Fibroblast of skin of left quadriceps (primary cell): ENCODE results near the gene BET1.

Source experiments
- DNase-seq, 2 experiments: peaks; one replicate each; pipeline ENCODE4 v3.0.0-alpha.2; 2013; ENCODE audit warnings: low read depth in 2 of 2

Gene BET1

DNA sequence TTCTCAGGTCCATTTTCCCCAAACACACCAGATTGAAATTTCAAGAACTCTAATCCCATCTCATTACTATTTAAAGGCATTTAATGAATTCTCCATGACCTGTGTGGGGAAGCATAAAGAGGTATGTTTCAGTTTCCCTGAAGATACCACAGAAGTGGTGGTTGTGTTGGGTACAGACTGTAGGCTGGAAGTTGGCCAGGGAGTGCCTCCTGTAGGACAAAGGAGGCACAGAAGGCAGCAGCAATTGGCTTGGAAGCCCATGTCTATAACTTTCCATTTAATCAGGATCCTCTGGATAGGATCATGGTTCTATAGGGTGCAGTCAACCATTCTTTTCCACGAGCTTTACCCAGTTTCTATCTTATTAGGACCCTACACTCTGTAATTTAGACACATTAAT lies 8.6 kb upstream of the BET1 start:
- DNase-seq, result no peak

DNA sequence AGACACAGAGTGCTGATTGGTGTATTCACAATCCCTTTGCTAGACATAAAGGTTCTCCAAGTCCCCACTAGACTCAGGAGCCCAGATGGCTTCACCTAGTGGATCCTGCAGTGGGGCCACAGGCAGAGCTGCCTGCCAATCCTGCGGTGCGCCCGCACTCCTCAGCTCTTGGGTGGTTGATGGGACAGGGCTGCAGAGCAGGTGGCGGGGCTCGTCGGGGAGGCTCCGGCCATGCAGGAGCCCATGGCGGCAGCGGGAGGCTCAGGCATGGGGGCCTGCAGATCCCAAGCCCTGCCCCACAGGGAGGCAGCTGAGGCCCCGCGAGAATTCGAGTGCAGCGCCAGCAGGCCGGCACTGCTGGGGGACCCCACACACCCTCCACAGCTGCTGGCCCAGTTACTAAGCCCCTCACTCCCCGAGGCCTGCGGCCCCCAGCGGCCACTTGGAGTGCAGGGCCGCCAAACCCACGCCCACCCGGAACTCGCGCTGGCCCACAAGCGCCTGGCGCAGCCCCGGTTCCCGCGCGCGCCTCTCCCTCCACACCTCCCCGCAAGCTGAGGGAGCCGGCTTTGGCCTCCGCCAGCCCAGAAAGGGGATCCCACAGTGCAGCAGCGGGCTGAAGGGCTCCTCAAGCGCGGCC lies 7.7 kb upstream of the BET1 start:
- no peak for DNase-seq

DNA sequence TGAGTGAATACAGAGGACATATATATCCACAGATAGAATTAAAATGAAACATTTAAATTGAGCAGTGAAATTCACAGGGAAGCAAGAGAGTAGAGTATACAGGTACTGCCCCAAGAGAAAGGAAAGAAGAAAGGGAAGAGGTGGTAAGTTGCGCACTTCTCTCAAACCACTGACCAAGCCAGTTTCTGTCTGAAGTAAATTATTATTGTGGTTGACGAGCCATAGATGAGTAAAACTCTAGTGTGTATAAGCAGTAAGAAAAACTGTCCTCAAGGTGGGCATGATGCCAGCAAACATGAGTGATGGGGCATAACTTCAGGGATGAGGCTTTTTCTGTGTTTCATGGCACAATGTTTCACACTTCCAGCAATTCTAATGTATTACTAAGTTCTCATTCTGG lies 4.4 kb upstream of the BET1 start:
- DNase-seq, result no peak

GRCh38 chr7:94005753-94006152 lies 1.6 kb upstream of the BET1 start:
- DNase-seq, result no peak

DNA sequence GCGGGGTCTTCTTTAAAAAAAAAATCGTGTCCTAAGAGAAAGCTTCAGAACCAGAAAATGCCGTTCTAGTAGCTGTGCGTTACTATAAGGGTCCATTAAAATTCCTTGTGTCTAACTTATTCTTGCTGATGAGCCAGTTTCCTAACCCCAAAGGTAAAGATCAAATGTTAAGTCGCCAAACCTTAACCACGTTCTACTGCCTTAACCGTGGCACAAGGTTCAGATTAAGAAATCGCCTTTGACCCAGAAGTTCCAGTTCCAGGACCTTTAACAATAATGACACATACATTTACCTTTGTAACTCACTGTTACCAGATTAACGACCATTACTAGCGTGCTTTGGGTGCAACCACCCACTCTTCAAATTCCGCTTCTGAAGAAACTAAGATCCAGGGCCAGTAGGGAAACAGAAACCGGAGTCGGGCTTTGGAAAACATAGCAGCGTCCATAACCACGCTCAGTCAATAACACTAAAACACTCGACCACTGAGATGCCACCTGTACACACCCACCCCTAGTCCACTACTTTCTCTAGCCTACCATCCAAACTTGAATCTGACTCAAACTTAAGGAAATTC lies 620 bp downstream of the BET1 start:
- DNase-seq, result no peak

- no peak for DNase-seq
These were observed 2.8 kb downstream of the BET1 start for GRCh38 chr7:94001396-94001795.

DNA sequence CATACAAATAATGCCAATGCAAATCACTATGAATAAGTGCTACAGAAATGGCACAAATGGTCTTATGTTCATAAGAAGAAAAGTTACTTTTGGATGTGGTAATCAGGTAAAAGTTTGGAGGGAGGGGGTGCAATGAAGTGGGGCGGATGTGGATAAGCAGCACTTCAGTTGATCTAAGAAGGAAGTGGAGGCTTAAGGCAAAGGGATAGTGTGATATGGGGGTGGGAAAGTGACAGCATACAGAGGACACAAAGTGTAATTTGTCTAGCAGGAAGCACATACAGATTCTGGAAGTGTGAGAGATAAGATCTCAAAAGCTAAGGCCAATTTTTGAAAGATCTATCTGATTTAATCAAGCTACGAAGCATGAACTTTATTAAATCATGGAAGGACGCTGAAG lies 6.3 kb downstream of the BET1 start:
- no peak for DNase-seq

GRCh38 chr7:93992421-93993110 lies 11.6 kb downstream of the BET1 start:
- DNase-seq, result no peak

DNA sequence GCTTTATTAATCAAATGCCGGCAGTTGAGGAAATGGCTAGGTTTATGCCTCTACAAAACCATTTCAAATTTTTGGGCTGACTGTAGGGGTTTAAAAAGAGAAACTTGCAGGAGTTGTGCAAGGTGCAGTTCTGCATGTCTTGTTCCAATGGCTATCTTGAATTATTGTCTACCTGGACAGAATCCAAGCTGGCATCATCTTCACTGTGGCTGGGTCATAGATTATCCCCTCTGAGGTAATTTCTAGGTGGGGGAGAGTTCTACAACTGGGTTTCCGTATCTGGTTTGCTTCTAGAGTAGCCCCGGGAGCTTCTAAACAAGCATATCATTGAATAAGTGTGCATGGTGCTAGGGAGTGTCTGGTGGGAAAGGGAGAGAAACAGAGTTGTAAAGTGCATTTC lies 16.9 kb downstream of the BET1 start:
- no peak for DNase-seq

DNA sequence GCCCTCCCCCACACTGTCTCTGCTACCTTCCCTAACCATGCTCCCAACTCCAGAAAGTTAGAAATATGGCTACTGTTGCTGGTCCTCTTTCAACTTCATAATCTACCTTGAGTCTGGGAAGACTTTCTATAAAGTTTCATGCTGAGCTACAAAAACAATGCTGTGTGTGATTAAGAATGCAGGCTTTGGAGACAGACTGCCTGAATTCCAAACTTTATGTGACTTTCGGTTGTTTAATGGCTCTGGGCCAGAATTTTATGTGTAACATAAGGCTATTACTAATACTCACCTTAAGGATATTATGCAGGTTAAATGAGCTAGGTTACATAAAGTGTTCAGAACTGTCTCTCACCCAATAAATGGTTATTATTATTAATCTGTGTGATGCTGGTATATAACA lies 19.1 kb downstream of the BET1 start:
- no peak for DNase-seq

DNA sequence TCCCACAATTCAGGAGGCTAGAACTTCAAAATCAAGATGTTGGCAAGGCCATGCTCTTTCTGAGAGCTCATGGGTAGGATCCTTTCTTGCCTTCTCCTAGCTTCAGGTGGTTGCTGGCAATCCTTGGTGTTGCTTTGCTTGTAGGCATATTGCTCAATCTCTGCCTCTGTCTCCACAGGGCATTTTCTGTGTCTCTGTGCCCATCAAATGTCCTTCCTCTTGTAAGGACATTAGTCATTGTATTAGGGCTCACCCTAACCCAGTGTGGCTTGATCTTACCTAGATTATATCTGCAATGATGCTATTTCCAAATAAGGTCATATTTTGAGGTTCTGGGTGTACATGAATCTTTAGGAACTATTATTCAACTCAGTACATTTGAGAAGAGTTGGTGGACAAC lies 20.1 kb downstream of the BET1 start:
- DNase-seq, result no peak

GRCh38 chr7:93981480-93981874 lies 22.7 kb downstream of the BET1 start:
- no peak for DNase-seq

DNA sequence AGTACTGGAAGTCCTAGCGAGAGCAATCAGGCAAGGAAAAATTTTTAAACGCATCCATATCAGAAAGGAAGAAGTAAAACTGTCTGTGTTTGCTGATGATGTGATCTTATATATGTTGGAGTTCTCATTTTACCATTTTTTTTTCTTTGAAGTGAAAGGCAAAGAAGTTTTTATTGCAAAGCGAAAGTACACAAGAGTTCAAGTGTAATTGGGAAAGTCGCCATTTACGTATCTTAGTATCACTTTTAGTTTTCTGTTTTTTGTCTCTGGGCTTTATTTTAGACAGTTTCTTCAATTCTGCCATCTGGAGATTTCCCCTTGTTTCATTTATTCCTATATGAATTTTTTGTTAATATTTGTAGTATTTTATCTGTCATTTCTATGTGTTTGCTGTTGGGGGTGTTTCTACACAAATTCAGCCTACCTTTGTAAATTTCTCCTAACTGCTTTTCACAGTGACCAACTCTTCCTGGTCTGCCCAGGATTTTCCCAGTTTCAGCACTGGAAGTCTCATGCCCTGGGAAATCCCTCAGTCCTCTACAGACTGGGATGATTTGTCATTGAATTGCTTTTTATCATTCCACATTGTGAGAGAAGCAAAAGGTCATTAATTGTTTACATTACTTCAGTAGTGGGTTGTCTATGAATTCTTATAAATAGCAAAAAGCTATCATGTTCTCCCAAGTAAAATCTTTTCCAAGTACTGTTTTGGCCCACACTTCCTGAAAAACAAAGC lies 23.2 kb downstream of the BET1 start:
- no peak for DNase-seq

- no peak for DNase-seq
These were observed 26.8 kb downstream of the BET1 start for GRCh38 chr7:93977211-93977950.

DNA sequence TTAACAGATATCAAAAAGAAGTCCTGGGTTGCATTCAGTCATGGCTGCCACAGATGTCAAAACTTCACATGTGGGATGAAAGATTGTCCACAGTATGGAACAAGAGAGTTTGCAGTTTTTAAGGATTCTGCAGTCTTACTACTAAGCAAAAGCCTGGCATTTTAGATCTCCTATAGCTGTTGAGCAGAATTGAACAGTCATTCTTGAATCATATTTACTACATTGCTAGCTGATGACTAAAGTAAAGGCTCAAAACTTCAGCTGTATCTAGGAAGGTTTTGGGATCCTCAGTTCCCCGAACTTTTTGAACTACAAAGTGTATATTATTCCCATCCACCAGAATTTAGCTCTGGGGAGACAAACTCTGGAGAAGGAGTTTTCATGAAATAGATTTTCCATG lies 31.0 kb downstream of the BET1 start:
- DNase-seq, result no peak

DNA sequence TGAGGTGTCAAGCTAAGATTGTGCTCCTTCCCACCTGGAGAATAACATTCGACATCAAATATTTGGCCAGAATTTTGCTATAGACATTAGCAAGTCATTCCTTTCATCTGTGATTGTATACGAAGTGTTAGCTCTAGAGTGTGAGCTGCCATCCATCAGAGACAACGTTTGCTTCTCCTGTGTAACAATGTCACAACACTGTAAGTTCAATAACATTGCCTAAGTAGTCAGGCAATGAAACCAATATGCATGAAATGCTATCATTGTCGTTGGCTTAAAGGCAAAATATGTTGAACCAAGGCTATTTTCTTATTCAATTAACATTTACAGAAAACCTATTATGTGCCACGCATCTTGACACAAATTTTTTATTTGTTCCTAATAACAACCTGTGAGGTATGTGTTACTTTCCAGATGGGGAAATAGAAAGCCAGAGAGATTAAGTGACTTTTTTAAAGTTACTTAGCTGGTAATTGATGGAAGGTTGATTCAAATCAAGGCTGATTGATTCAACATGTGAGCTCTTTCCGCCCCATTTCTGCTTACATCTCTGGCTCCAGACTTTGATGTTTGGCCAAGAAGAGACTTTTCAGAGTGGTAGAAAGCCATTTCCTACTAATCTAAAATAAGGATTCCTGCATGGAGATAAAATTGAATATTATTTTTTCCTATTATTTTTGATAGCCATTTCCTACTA lies 32.0 kb downstream of the BET1 start:
- DNase-seq, result no peak

- no peak for DNase-seq
These were observed 35.1 kb downstream of the BET1 start for GRCh38 chr7:93968911-93969620.

- no peak for DNase-seq
These were observed 39.3 kb downstream of the BET1 start for GRCh38 chr7:93964813-93965212.

- no peak for DNase-seq
These were observed 39.9 kb downstream of the BET1 start for GRCh38 chr7:93964262-93964661.

DNA sequence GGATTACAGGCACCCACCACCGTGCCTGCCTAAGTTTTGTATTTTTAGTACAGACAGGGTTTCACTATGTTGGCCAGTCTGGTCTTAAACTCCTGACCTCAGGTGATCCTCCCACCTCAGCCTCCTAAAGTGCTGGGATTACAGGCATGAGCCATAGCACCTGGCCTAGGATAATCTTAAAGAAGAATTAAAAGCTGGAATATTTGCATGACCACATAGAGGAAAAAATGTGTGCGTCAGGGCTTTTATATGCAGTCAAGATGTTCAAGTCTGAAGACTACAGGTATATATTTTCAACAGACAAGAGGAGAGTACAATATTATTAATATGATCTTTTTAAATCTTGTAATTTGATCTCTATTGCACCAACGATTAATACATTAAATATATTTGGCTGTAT lies 43.2 kb downstream of the BET1 start:
- DNase-seq, result no peak

DNA sequence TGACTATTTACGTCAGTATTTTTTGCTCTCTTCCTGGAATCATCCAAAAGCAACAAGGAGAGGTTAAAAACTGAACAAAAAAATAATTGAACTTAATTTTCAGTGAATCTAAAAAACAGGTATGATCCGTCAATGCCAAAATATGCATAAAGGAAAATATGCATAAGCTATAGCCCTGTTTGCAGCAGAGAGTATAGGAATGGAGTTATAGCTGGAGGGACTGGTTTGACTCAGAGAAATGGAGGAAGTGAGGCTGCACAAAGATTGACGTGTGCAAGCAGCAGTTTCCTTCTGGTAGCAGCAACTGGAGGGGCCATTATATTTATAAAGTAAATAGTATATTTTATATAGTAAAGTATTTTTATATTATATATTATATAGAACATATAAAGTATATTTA lies 45.5 kb downstream of the BET1 start:
- no peak for DNase-seq
